NCI-H226 (cell line): ENCODE results near the gene SASH1.

Experiments
- DNase-seq: peaks from one replicate; pipeline ENCODE4 v3.0.0-alpha.2; 2015

The SASH1 gene

DNA sequence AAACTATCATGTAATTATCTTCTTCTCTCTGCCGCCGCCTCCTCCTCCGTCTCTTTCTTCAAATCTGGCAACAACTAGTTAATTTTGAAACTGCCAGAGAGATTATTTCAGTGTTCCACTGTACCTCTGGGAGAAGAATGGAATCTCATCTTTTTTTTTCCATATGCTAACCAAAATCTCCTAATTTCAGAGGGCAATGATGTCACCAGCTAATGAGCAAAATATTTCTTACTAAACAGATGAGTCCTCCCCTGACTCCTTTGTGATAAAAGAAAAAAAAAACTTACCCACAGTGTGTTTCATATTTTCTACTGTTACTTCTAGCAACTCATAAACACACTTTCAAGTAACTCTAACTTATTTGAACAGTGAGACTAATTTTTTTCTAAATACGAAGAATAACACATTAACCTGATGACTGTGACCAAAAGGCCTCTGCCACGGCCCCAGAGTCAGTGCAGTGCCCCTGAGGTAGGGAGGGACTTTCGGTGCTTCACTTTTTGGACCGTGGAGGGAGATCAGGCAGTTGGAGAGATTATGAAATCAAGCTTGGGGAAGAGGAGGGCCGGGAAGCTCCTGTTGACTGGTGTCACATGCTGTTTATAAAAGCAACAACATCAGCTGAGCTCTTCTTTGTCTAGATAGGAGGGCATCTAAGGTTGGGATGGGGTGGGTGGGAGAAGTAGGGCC lies 159.6 kb downstream of the SASH1 start:
- DNase-seq, result no peak

DNA sequence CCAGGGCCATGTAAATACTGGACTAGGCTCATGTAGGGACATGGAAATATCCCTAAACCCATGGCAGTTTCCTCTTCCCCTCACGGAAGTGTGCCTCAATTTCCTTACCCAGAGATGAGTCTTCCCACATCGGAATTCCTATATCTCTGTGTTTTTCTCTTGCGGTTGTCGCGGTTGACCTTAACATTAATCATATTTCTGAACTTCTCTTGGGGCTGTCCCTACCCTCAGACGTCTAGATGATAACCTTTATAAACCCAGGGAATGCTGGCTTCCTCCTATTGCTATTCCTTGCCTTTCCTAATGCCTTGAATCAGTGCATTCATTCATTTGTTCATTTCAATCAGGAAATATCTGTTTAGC lies 160.1 kb downstream of the SASH1 start:
- no peak for DNase-seq

DNA sequence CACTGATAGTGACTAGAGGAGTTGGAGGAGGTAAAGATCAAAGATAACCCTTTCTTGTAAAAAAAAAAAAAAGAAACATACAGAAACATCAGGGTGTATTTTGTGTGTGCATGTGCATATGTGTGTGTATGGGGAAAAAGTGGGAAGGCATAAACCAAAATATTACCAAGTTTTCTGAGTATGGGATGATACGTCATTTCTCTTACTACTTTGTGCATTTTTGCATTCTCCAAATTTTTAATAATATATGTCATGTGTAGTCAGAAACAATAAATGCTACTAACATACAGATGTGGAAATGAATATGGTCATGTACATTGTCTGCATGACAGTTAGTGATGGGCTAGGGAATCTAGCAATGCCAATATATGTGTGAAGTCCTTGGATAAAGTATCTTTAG lies 161.1 kb downstream of the SASH1 start:
- no peak for DNase-seq

DNA sequence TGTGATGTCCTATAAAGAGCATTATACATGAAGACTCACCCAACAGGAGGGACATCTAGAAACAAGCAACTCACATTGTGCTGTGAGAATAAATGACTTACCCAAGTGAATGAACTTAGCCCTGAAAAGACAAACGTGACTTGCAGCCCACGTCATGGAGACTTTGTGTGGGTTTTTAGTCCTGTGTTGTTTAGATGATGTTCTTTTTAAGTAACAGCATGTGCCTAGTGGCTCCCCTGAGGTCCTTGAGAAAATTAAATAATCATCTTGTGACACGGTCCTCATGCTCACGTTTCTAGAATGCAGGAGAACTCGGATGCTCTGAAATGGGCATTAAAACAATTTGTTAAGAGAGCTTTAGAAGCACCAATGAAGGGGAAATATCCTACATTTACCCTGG lies 165.1 kb downstream of the SASH1 start:
- no peak for DNase-seq

GRCh38 chr6:148508401-148509041 lies 165.9 kb downstream of the SASH1 start:
- DNase-seq, result no peak

- no peak for DNase-seq
These were observed 166.6 kb downstream of the SASH1 start for GRCh38 chr6:148509119-148509799.

GRCh38 chr6:148509800-148510581 lies 167.4 kb downstream of the SASH1 start:
- peak; percentile 44 for DNase-seq

DNA sequence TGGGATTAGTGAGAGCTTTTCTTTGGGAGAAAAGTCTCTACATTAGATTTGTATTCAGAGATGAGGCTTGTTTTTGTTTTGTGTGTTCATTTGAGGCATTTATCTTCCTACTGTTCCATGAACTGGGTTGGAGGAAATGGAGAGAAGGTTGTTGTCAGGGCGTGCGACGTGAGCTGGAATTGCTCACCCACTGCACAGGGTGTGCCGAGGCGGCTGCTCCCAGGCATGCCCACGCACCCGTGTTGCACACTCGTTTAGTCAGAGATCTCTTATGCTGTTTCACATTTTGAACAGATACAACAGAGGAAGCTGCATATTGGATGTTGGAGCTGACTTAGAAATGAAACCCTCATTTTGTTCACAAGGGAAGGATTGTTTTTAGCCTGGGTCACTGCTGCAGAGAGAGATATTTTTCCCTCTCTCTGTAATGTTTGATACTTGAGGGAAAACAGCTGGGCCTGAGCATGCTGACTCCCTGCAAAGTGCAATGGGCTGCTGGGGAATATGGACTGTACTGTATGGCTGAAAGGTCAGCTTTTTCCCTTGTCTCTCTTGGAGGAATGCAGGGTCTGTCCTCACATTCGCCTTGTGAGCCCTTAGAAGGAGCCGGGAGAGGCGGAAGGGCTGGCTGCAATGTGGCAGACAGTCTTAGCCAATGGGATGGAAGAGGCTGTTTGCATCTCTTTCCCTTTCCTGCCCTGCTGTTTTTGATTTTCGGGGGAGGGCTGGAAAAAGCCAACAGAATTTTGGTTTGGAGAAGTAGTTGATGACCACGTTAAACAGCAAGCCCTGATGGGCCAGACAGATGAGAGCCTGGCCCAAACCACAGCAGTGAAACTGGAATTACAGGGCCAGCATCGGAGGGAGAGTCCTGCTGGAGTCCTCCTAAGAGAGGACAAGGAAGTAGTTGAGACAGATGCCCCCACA lies 170.8 kb downstream of the SASH1 start:
- DNase-seq, result no peak

- DNase-seq, result no peak
These were observed 171.6 kb downstream of the SASH1 start for GRCh38 chr6:148514091-148514845.

- DNase-seq, result no peak
These were observed 173.6 kb downstream of the SASH1 start for GRCh38 chr6:148516217-148516616.

DNA sequence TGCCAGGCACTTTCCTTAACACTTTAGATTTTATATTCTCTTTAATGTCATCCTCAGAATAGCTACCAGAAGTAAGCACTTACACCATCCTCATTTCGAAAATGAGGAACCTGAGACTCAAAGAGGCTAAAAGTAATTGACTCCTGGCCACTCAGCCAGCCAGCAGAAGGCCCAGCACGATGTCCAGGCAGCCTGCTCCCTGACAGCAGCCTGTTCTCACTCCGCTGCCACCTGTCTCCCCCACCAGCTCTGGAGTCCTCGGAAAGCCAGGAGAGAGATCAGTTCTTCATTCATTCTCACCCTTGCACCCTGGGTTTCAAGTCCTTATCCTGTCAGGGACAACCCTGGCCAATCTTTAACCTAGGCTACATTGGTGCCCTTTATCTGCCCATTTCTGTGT lies 174.0 kb downstream of the SASH1 start:
- no peak for DNase-seq

- DNase-seq, result no peak
These were observed 174.8 kb downstream of the SASH1 start for GRCh38 chr6:148517470-148517869.

GRCh38 chr6:148518511-148519156 lies 176.0 kb downstream of the SASH1 start:
- no peak for DNase-seq

- no peak for DNase-seq
These were observed 177.6 kb downstream of the SASH1 start for GRCh38 chr6:148520109-148520841.

- no peak for DNase-seq
These were observed 178.5 kb downstream of the SASH1 start for GRCh38 chr6:148521158-148521557.

- no peak for DNase-seq
These were observed 178.9 kb downstream of the SASH1 start for GRCh38 chr6:148521586-148521985.

DNA sequence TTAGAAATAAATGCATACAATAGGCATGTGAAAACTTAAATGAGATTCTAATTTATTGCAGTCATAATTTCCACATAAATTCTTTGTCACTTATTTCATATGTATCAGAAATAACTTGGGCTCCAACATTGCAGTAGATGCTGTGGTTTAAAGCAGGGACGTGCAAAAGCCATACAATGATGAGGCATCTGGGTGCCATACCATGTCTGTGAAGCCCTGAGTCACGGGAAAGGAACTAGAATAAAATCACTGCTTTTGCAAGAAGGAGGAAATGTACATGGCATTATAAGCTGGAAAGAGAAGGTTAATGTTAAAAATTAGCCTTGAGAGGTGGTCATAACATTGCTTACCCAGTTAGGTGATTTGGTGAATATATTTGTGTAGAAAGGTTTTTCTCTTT lies 180.4 kb downstream of the SASH1 start:
- DNase-seq, result no peak

DNA sequence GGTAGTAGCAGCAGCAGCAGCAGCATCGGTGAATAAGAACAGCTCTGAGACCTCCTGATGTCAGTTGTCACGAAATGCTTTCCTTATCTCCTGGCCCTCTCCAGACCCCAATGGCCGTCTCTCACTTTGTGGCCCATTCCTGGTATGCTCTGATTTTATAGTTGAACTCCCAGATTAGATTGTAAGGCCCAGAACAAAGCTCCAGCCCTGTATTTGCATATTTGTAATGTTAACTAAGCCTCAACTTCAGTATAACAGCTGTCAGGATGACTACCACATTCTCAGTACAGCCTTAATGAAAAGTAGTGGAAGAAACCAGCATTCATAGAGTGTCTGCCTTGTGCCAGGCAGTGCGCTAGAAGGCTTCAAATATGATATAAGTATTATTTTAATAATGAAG lies 180.9 kb downstream of the SASH1 start:
- no peak for DNase-seq

GRCh38 chr6:148524471-148524882 lies 181.8 kb downstream of the SASH1 start:
- no peak for DNase-seq

- no peak for DNase-seq
These were observed 182.3 kb downstream of the SASH1 start for GRCh38 chr6:148524976-148525375.
